Measurements from ENCODE around the gene HEATR1. TPM values are rescaled to one million over a fixed set of nuclear protein-coding genes. Genes with fewer than 3 reads are reported as not detected.

The HEATR1 gene
- polyA plus RNA-seq, 1 of the 3 experiments (the other 2 are of a cell fraction), result 10.6 TPM

DNA sequence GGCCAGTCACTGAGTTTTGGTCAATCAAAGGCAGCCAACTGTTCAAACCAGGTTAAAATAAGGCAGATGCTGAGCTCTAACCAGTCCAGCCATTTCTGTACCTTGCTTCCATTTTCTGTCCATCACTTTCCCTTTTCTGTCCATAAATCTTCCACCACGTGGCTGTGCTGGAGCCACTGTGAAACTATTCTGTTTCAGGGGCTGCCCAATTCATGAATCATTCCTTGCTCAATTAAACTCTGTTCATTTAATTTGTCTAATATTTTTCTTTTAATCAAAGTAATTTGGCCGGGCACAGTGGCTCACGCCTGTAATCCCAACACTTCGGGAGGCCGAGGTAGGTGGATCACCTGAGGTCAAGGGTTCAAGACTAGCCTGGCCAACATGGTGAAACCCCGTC, 103.2 kb downstream of the HEATR1 start:
- H4K20me1 ChIP-seq (ENCODE audit: insufficient read depth), result no peaks in the 10 kb centered on the region
- no peak for DNase-seq
- H2AFZ ChIP-seq (ENCODE audit: low read depth), result no peak overlapping the region
- peaks cover 4 to 6% of the 10 kb centered on the region in 2 experiments; a peak in 2 of 4 replicates for H3K4me1 ChIP-seq (ENCODE audit: control insufficient read depth in 1 of 2, insufficient read depth in 2 of 2, low read depth in 1 of 2, low read length in 1 of 2)
- H3K4me2 ChIP-seq, result no peak overlapping the region
- no peak overlapping the region for H3K27ac ChIP-seq (ENCODE audit: low read depth in 2 of 2, low read length in 1 of 2)
- 84% methylated on average over 6 of the region's 6 CpGs for WGBS (ENCODE audit: low lambda C conversion rate)
- ChIA-PET POLR2A (no interaction called here), CTCF (no interaction called here)
- no peak overlapping the region for H3K9ac ChIP-seq
- no peaks in the 10 kb centered on the region for H3K9me2 ChIP-seq
- H3K36me3 ChIP-seq (replicated peaks in 1 of 2; ENCODE audit: control insufficient read depth in 1 of 2, insufficient read depth in 2 of 2, low read length in 1 of 2), result no peaks in the 10 kb centered on the region
- no peak overlapping the region for H3K4me3 ChIP-seq (ENCODE audit: low read depth in 2 of 2, low read length in 1 of 2)
- H3K9me3 ChIP-seq, result no peaks in the 10 kb centered on the region
- no peaks in the 10 kb centered on the region for H3K27me3 ChIP-seq (ENCODE audit: insufficient read depth)
- H3F3A ChIP-seq (replicated peaks; ENCODE audit: insufficient read depth), result no peaks in the 10 kb centered on the region
- no peak for TF ChIP-seq MXI1 (IDR thresholded peaks at IDR 0.05; ENCODE audit: low read depth, low read length)
- TF ChIP-seq GABPA (IDR thresholded peaks at IDR 0.05; ENCODE audit: low read depth), result no peak
- TF ChIP-seq, protein P1, sequence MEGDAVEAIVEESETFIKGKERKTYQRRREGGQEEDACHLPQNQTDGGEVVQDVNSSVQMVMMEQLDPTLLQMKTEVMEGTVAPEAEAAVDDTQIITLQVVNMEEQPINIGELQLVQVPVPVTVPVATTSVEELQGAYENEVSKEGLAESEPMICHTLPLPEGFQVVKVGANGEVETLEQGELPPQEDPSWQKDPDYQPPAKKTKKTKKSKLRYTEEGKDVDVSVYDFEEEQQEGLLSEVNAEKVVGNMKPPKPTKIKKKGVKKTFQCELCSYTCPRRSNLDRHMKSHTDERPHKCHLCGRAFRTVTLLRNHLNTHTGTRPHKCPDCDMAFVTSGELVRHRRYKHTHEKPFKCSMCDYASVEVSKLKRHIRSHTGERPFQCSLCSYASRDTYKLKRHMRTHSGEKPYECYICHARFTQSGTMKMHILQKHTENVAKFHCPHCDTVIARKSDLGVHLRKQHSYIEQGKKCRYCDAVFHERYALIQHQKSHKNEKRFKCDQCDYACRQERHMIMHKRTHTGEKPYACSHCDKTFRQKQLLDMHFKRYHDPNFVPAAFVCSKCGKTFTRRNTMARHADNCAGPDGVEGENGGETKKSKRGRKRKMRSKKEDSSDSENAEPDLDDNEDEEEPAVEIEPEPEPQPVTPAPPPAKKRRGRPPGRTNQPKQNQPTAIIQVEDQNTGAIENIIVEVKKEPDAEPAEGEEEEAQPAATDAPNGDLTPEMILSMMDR (IDR thresholded peaks at IDR 0.05), result no peak
- TF ChIP-seq NFIC (IDR thresholded peaks at IDR 0.05; ENCODE audit: borderline replicate concordance), result no peak
- TF ChIP-seq NRF1 (IDR thresholded peaks at IDR 0.05; ENCODE audit: low read depth, low read length), result no peak
- no peak for TF ChIP-seq RCOR1 (IDR thresholded peaks at IDR 0.05; ENCODE audit: low read length)
- TF ChIP-seq POLR2AphosphoS5 (IDR thresholded peaks at IDR 0.05; ENCODE audit: low read depth, low read length), result no peak
- TF ChIP-seq, protein P2, sequence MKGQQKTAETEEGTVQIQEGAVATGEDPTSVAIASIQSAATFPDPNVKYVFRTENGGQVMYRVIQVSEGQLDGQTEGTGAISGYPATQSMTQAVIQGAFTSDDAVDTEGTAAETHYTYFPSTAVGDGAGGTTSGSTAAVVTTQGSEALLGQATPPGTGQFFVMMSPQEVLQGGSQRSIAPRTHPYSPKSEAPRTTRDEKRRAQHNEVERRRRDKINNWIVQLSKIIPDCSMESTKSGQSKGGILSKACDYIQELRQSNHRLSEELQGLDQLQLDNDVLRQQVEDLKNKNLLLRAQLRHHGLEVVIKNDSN (IDR thresholded peaks at IDR 0.05; ENCODE audit: borderline replicate concordance, low read depth), result no peak
- no peak for TF ChIP-seq SMC3 (IDR thresholded peaks at IDR 0.05; ENCODE audit: low read depth, low read length)
- TF ChIP-seq, protein P3, sequence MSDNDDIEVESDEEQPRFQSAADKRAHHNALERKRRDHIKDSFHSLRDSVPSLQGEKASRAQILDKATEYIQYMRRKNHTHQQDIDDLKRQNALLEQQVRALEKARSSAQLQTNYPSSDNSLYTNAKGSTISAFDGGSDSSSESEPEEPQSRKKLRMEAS (IDR thresholded peaks at IDR 0.05; ENCODE audit: low read depth), result no peak
- no peak for TF ChIP-seq GATA2 (CRISPR knock-in tag; IDR thresholded peaks at IDR 0.05)
- TF ChIP-seq JUND (IDR thresholded peaks at IDR 0.05), result no peak
- TF ChIP-seq FOXM1 (IDR thresholded peaks at IDR 0.05; ENCODE audit: low read depth), result no peak
- no peak for TF ChIP-seq EZH2phosphoT487 (IDR thresholded peaks at IDR 0.05; ENCODE audit: borderline replicate concordance, low read depth)
- TF ChIP-seq, protein P4, sequence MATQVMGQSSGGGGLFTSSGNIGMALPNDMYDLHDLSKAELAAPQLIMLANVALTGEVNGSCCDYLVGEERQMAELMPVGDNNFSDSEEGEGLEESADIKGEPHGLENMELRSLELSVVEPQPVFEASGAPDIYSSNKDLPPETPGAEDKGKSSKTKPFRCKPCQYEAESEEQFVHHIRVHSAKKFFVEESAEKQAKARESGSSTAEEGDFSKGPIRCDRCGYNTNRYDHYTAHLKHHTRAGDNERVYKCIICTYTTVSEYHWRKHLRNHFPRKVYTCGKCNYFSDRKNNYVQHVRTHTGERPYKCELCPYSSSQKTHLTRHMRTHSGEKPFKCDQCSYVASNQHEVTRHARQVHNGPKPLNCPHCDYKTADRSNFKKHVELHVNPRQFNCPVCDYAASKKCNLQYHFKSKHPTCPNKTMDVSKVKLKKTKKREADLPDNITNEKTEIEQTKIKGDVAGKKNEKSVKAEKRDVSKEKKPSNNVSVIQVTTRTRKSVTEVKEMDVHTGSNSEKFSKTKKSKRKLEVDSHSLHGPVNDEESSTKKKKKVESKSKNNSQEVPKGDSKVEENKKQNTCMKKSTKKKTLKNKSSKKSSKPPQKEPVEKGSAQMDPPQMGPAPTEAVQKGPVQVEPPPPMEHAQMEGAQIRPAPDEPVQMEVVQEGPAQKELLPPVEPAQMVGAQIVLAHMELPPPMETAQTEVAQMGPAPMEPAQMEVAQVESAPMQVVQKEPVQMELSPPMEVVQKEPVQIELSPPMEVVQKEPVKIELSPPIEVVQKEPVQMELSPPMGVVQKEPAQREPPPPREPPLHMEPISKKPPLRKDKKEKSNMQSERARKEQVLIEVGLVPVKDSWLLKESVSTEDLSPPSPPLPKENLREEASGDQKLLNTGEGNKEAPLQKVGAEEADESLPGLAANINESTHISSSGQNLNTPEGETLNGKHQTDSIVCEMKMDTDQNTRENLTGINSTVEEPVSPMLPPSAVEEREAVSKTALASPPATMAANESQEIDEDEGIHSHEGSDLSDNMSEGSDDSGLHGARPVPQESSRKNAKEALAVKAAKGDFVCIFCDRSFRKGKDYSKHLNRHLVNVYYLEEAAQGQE (IDR thresholded peaks at IDR 0.05; ENCODE audit: low read depth, low read length), result no peak
- no peak for TF ChIP-seq ELF1 (IDR thresholded peaks at IDR 0.05)
- TF ChIP-seq, protein P5, sequence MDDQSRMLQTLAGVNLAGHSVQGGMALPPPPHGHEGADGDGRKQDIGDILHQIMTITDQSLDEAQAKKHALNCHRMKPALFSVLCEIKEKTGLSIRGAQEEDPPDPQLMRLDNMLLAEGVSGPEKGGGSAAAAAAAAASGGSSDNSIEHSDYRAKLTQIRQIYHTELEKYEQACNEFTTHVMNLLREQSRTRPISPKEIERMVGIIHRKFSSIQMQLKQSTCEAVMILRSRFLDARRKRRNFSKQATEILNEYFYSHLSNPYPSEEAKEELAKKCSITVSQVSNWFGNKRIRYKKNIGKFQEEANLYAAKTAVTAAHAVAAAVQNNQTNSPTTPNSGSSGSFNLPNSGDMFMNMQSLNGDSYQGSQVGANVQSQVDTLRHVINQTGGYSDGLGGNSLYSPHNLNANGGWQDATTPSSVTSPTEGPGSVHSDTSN (IDR thresholded peaks at IDR 0.05), result no peak
- no peak for TF ChIP-seq RXRA (IDR thresholded peaks at IDR 0.05; ENCODE audit: borderline replicate concordance, low read depth)
- no peak for TF ChIP-seq TCF12 (IDR thresholded peaks at IDR 0.05)
- no peaks in the 10 kb centered on the region for H3K79me2 ChIP-seq (ENCODE audit: insufficient read depth)

Other genes with a start within 250 kb of the HEATR1 start
- gene EDARADD, start 210.2 kb downstream of the HEATR1 start, polyA plus RNA-seq (2012; rRNA removed), result not detected in 2 replicates
- 18.9 and 30.3 TPM in 2 replicates for gene LGALS8, start 80.5 kb downstream of the HEATR1 start, polyA plus RNA-seq (2012; rRNA removed)
- 0.10 and 0.15 TPM in 2 replicates for gene ACTN2, start 82.0 kb upstream of the HEATR1 start, polyA plus RNA-seq (2012; rRNA removed)
- 5.4 and 7.3 TPM in 2 replicates for gene MTR, start 190.8 kb upstream of the HEATR1 start, polyA plus RNA-seq (2012; rRNA removed)